ENCODE measurements around the gene KCTD14.
"Not testable (repeated sequence)": the region's sequence is repeated elsewhere in the genome, so short reads cannot be mapped to it uniquely, and the experiment has no call there.

The KCTD14 gene

DNA sequence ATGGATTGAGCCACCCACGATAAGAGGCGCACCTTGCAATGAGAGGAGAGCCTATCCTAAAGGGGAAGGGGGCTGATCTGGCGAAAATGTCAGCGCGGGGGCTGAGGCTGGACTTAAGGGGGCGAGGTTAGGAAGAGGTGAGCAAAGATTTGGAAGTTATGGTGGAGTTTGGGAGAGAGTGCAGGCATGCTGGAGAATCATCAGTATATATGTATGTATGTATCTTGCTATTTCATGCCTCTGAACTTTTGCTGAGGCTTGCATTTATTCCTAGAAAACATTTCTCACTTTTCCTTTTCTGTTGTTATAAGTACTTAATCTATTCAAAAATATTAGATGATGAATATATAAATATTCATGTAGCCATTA is 23.4 kb upstream of the KCTD14 start:
- DNase-seq (ENCODE audit: low spot score) = no peak

DNA sequence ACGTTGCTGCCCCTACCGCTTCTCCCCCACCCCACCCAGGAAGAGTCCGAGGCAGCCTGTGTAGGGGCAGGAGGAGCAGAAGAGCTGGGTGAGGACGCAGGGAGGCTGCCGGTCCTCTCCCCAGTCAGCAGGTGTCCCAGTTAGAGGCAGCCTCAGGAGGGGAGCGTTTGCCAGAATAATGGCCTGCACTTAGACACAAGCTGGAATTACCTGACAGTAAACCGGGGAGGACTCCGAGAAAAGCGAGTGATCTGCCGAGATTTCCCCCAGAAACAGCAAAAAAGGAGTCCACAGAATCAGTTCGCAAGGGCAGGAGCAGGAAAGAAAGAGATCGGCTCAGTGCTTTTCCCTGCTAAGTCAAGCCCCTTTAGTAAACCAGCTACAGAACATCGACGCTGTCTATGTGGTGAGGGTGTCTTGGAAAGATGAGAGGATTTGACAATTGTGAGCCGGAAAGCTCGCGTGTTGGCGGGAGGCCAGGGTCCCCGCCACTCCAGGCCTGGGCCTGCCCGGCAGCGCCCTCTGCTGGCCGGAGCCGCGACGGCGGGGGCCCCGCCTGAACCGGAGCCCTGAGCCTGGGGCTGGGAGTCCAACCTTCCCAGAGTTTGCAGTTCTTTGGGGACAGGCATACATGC is 22.9 kb upstream of the KCTD14 start:
- DNase-seq (ENCODE audit: low spot score) = peak; percentile 78

DNA sequence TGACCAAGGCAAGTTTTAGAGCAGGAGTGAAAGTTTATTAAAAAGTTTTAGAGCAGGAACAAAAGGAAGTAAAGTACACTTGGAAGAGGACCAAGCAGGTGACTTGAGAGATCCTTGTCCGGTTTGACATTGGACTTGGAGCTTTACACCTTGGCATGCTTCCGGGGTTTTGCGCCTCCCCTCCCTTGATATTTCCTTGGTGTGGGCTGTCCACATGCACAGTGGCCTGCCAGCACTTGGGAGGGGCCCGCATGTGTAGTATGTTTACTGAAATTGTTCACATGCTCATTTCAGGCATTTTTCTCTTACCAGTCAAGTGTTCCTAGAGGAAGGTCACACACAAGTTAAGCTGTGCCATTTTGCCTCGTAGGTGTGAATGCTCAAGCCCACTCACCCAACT is 21.6 kb upstream of the KCTD14 start:
- DNase-seq (ENCODE audit: low spot score) = no peak

DNA sequence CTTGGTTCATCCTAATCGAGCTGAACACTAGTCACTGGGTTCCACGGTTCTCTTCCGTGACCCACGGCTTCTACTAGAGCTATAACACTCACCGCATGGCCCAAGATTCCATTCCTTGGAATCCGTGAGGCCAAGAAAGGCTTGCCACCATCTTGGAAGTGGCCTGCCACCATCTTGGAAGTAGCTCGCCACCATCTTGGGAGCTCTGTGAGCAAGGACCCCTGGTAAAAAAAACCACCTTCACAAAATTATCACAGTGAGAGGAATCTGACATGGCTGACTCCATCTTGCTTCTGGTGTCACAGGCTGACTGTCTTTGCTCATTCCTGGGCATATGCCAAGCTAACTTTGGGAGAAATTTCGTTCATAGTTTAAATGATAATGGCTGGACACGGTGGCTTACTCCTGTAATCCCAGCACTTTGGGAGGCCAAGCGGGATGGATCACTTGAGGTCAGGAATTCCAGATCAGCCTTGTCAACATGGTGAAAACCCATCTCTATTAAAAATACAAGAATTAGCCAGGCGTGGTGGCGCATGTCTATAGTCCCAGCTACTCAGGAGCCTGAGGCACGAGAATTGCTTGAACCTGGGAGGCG is 18.9 kb upstream of the KCTD14 start:
- DNase-seq (ENCODE audit: low spot score) = no peak

DNA sequence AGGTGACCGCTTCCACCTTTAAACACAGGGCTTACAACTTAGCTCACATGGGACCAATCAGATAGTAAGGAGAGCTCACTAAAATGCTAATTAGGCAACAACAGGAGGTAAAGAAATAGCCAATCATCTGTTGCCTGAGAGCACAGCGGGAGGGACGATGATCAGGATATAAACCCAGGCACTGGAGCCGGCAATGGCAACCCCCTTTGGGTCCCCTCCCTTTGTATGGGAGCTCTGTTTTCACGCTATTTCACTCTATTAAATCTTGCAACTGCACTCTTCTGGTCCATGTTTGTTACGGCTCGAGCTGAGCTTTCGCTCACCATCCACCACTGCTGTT is 18.3 kb upstream of the KCTD14 start:
- DNase-seq (ENCODE audit: low spot score) = not testable (repeated sequence)

DNA sequence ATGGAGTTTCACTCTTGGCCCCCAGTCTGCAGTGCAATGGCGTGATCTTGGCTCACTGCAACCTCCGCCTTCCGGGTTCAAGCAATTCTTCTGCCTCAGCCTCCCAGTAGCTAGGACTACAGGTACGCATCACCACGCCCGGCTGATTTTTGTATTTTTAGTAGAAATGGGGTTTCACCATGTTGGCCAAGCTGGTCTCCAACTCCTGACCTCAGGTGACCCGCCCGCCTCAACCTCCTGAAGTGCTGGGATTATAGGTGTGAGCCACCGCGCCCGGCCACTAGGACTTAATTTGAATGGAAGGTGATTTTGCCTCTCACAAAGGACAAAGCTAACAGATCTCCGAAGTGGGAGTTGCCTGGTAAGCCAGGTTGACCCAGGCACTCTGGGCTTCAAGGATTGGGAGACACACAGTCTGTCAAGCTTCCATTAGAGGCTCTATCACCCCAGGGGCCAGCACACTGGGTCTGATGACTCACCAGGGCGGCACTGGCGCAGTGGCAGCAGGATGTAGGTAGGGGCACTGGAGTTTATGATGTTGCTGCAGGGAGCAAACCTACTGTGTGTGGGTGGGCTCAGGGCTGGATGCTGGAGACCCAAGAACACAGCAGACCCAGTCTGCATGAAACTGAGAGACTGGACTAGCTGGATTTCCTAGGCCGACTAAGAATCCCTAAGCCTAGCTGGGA is 17.8 kb upstream of the KCTD14 start:
- DNase-seq (ENCODE audit: low spot score) = no peak

DNA sequence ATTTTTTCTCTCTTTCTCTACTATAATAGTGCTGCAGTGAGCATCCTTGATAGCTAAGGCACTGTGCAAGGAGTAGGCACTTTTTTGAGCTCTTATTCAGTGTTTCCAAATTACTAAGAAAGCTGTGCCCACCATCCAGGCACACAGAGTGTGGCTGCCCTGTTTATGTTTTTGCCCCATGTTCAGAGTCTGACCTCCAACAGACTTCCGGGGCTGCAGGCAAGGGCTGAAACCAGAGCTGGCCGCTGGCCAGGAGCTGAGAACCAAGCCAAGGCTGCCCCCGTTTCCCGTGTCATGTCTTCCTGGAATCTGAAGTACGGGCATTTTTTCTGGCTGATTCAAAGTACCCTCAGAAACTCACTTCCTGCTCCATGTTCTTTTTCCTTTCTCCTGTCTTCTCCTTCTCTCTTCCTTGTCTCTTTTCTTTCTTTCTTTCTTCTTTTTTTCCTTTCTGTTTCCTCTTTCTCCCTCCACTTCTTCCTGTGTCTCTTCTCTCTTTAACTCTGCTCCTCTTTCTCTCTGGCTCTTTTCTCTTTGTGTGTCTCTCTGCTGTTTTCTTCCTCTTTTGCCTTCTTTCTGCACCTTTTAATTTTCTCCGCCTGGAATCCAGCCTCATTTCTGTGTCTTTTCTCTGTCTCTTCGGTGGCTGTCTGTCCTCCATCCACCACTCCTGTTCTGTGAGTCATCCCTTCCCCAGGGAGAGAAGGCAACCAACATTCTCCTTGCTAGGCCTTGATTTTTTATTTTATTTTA is 17.0 kb upstream of the KCTD14 start:
- DNase-seq (ENCODE audit: low spot score) = peak; percentile 72

DNA sequence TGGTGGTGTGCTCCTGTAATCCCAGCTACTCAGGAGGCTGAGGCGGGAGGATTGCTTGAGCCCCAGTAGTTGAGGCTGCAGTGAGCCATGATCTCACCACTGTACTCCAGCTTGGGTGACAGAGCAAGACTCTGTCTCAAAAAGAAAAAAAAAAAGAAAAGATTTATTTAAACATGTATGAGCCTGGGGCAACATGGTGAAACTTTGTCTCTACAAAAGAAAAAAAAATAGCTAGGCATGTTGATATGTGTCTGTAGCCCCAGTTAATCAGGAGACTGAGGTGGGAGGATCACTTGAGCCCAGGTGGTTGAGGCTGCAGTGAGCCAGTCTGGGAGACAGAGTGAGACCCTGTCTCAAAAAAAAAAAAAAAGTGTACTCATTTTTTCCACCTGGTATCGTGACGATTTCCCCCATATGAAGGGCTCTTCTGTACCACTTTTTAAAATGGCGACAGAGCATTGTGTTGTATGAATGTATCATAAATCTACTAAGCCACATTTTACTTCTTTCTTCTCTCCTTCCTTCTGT is 16.4 kb upstream of the KCTD14 start:
- DNase-seq (ENCODE audit: low spot score) = no peak

DNA sequence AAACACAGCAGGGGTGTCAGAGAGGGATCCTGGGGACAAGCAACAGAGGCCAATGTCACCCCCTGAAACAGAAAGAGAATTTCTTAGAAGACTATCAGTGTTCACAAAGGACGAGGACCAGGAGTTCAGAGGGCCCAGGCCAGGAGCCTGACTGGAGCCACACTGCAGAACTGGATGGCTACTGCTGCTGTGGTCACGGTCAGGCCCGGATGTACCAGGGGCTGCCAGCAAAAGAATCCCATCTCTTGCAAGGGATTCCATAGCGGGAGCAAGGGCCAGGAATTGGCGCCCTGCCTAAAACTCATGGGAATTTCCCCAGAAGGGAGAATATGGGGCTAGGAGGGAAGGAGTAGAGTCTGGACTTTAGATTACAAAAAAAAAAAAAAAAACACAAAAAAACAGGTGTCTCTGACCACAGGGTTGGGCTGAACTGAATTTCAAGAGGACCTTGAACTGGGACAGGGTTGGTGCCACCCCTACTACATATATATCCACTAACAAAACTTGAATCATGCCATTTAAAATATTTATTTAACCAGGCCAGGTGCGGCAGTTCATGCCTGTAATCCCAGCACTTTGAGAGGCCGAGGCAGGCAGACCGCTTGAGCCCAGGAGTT is 15.7 kb upstream of the KCTD14 start:
- no peak for DNase-seq (ENCODE audit: low spot score)

DNA sequence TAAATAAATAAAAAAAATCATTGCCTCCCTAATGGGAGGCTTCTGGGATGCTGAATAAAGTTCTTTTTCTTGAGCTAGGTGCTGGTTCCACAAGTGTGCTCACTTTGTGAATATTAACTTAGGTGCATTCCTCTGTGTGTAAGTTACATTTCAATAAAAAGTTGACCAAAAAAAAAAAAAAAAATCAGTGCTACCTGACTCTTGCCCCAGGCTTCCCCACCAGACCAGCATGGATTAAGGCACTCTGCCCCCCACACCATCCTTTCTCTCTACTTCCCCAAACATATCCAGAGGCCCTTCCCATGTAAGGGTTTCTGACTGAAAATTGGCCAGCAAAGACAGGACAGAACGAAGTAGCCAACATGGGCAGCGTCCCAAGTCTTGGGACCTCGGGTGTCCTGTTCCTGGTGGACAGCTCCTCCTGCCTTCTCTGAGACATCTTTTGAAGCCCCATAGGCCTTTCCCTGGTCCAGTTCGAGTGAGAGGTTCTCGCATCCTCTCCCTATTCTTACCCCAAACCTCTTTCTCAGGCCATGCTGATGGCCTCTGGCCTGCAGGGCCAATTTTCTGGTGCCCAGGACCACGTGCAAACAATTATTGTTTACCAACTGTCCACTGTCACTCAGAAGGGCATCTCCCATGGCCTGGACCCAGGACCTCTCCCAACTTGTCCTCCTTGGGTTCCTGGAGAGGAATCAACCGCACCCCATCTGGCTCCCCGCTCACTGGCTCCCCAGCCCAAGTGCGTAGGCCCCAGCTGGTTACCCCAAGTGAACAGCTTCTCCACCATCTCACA is 14.9 kb upstream of the KCTD14 start:
- DNase-seq (ENCODE audit: low spot score) = no peak

DNA sequence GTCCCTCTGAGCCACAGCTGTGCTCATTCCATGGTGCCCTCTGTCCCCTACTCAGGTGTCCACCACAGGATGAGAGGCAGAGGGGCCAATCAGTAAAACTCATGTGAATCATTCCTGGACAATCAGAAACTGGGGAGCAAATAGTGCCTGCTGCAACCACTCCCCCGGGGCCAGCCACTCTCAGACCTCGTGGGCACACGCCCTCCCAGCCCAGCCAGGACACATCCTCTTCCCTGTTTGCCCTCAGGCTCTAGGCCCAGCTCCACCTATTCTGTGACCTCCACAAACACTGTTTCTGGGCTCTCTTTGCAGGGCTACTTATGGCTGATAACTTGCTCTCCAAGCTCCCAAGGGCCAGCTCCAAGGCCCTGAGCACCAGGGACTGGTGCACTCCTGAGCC is 14.0 kb upstream of the KCTD14 start:
- no peak for DNase-seq (ENCODE audit: low spot score)

DNA sequence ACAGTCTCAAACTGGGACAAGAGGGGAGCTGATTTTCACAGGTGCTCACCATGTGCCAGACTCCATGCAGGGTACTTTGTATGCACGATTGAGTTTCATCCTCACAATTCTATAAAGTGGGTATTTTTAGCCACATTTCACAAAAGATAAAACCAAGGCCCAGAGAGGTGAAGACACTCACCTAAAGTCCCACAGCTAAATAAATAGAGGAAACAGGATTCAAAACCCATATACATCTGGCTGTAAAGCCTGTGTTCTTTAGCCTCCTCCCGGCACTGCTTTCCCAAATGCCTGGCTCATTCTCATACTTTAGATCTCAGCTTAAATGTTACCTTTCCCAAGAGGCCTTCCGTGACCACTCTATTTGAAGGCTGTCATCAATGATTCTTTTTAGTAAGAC is 13.2 kb upstream of the KCTD14 start:
- DNase-seq (ENCODE audit: low spot score) = no peak

DNA sequence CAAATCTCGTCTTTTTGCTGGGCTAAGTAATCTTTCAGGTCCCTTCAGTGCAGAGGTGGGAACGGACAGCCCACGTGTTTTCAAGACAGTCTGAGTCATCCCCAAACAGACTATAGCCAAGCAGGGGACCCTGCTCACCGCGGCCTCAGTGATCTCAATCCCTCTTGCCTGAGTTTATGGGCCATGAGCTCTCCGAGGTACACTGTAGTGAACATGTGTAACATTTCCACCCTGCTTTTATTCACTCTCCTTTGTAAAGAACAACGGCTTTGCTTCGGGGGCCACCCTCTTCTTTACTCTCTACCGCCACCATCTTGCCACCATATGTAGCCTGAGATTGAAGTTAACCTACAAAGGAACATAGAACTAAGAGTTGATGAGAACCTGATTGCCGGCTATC is 11.5 kb upstream of the KCTD14 start:
- no peak for DNase-seq (ENCODE audit: low spot score)

DNA sequence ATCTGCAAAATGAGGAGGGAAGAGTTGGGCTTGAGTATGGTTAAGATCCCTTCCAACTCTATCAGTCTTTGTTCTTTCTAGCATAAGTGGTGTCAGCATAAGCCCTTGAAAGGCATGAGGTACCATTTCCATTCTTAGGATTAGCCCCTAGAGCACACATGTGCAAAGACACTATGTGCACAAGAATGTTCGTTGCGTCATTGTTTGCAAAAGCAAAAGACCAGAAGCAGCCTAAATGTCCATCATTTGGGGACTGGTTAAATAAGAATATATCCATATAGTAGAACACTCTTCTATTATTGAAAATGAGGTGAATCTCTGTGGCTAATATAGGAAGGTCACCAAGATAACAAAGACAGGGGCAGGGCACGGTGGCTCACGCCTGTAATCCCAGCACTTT is 10.0 kb upstream of the KCTD14 start:
- no peak for DNase-seq (ENCODE audit: low spot score)

DNA sequence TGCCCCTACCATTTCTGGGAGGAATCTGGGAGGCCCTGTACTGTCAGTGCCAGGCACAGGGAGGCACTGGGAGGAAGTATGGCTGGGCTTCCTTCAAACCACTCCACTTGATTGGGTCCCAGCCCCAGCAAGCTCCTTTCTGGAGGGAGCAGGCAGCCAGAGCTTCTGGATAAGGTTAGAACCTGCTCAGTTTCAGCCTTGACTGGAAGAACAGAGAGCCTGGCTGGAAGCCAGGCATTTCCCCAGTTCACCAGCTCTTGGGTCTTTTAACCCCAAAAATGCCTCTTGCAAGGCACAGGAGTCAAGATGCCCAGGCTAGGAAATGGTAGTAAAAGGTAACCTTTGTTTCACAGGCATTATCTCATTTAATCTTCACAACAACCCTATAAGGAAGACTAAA is 9.0 kb upstream of the KCTD14 start:
- DNase-seq (ENCODE audit: low spot score) = no peak

DNA sequence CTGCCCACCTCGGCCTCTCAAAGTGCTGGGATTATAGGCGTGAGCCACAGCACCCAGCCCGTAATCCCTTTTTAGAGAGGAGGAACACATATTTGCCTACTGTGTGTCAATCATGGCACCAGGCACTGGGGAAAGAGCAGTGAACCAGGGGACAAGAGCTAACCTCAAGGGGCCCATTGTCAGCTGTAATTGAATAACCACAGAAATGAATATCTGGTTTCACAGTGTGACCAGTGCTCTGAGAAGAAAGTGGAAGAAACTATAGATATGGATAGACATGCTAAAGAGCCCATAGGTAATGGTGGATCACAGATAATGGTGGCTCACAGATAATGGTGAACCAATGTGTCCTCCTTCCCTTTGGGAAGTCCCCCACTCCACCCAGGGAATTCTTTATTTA is 8.6 kb upstream of the KCTD14 start:
- no peak for DNase-seq (ENCODE audit: low spot score)

DNA sequence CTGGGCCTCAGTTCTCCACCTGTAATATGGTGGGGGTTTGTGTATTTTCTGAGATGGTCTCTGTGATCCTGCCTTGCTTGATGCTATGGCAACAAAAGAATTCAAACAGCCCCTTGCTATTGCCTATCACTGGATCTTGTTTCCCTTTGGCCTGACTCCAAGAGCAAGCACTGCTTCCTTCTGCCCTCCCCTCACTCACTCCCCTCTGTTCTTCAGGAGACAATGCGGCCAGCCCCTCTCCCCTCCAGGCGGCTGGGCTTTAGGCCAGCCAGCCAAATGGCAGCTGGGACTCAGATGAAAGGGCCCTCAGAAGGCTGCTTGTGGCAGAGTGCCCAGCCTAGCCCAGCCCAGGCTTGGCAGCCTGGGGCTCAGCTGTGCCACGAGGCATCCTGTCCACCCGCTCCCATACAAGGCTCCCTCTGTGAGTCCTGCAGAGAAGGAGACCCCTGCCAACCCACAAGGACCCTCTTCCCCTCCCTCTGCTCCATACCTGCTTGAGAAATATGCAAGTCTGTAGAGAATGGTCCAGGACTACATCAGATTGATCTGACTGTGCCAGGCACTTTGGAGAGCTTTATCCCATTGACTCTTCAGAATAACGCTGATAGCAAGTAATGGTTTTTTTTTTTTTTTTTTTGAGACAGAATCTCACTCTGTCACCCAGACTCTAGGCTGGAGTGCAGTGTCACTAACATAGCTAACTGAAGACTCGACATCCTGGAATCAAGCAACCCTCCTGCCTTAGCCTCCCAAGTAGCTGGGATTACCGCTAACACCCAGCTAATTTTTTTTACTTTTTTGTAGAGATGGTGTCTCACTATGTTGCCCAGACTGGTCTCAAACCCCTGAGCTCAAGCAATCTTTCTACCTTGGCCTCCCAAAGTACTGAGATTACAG is 7.6 kb upstream of the KCTD14 start:
- peak; percentile 96 for DNase-seq (ENCODE audit: low spot score)

DNA sequence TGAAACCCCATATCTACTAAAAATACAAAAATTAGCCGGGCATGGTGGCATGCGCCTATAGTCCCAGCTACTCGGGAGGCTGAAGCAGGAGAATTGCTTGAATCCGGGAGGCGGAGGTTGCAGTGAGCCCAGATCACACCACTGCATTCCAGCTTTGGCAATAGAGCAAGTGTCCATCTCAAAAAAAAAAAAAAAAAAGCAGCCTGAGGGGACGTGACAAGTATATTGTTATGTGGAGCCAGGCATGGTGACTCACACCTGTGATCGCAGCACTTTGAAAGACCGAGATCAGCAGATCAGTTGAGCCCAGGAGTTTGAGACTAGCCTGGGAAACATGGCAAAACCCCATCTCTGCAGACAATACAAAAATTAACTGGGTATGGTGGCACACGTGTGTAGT is 5.3 kb upstream of the KCTD14 start:
- not testable (repeated sequence) for DNase-seq (ENCODE audit: low spot score)

DNA sequence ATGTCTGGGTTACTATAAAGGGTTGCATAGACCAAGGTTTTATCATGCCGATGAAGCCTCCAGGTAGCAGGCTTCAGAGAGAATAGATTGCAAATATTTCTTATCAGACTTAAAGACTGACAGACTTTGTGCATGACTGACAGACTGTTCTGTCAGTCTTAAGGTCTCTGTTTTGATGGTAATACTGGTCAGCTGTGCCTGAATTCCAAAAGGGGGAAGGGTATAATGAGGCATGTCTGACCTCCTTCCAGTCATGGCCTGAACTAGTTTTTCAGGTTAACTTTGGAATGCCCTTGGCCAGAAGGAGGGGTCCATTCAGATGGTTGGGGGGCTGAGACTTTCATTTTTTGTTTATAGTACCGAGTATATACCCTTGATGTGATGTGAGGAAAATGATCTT is 4.7 kb upstream of the KCTD14 start:
- DNase-seq (ENCODE audit: low spot score) = no peak

DNA sequence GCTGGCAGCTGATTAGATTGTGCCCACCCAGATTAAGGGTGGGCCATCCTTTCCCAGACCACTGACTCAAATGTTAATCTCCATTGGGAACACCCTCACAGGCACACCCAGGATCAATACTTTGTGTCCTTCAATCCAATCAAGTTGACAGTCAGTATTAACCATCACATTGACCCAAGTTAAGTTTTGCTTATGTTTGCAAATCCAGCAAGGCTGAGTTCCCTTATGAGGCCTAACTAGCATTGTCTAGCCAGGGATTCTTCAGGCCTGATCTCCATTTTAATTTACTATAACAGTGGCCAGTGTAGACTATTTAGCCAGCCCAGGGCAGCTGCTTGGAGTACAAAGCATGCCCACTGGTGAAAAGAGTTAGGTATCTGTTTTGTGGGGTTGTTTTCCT is 2.3 kb upstream of the KCTD14 start:
- DNase-seq (ENCODE audit: low spot score) = no peak

DNA sequence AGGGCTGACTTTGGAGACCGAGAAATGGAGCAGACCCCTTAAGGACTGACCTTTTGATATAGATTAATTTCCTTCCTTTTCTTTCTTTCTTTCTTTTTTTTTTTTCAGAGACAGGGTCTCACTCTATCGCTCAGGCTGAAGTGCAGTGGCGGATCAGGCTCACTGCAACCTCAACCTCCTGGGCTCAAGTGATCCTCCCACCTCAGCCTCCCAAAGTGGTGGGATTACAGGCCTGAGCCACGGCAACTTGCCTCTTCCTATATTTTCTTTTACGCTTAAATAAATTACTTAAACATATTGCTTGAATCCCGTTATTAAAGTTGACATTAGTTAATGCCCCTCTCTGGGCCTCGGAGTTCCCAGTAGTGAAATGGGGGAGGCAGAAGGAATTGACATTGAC is 350 bp upstream of the KCTD14 start:
- no peak for DNase-seq (ENCODE audit: low spot score)
